Vagina (tissue), 2 donors: ENCODE measurements around the gene RGS2.

ENCODE experiments used
- CTCF ChIP-seq, 3 experiments: fragments of 450-650 bp in 2 of 3; fragments of 200-600 bp in 1 of 3; sonication (generic) in 1 of 3; IDR thresholded peaks; one replicate each; pipeline ENCODE4 v1.5.1; 2017 to 2019; ENCODE audit warnings: antibody characterized with exemption in 3 of 3, mild to moderate bottlenecking in 2 of 3, moderate library complexity in 2 of 3
- POLR2A ChIP-seq, 2 donors: fragments of 450-650 bp; IDR thresholded peaks; one replicate each; pipeline ENCODE4 v1.6.1; 2017; ENCODE audit warnings: antibody characterized with exemption in 2 of 2, mild to moderate bottlenecking in 2 of 2, moderate library complexity in 2 of 2

- no peak for TF ChIP-seq CTCF (IDR thresholded peaks at IDR 0.05)
- no peak for TF ChIP-seq POLR2A (IDR thresholded peaks at IDR 0.05)
Measured at GRCh38 chr1:192826791-192827546, 18.1 kb downstream of the RGS2 start.
